GM12878 (cell line): ENCODE data around the gene PIWIL4. TPM values are rescaled to one million over a fixed set of nuclear protein-coding genes. Genes with fewer than 3 reads are reported as not detected.

Experiments used
- ATAC-seq: fragments of 200-7000 bp; cut with Tn5 transposase; 3 replicates; pipeline ENCODE4 v1.9.1; 2020; ENCODE audit warnings: mild to moderate bottlenecking, moderate library complexity
- BruUV-seq: library from RNA; stranded (reverse); fragments of 400-500 nt; replicated peaks from 2 replicates; lab custom pipeline; 2021; lab: Mats Ljungman, UMichigan
- CTCF ChIA-PET: fragments of 300-600 bp; sonication (Branson Sonifier 250); formaldehyde crosslinking; extraction: SDS; loops from one replicate; lab custom pipeline; 2021; ENCODE audit warnings: inconsistent platforms; lab: Yijun Ruan, JAX
- POLR2A ChIA-PET: fragments of 350-600 bp; formaldehyde crosslinking; extraction: SDS; loops from one replicate; lab custom pipeline; 2021; ENCODE audit warnings: inconsistent platforms; lab: Charles Lee
- RAD21 ChIA-PET: fragments of 300-600 bp; sonication (Branson Sonifier 250); formaldehyde crosslinking; loops from one replicate; lab custom pipeline; 2023; ENCODE audit warnings: antibody characterized with exemption; ENCODE audit not compliant: unreplicated experiment; lab: Charles Lee
- SMC1A ChIA-PET: fragments of 300-600 bp; sonication (Branson Sonifier 250); formaldehyde crosslinking; loops from one replicate; lab custom pipeline; 2023; ENCODE audit not compliant: unreplicated experiment, uncharacterized antibody; lab: Charles Lee
- DNase-seq: peaks from one replicate; pipeline ENCODE4 v3.0.0-alpha.2; 2011; ENCODE audit warnings: low read depth, low spot score
- FAIRE-seq: peaks from 3 replicates; lab custom pipeline; 2011; peaks lifted over from hg19 to GRCh38; lab: Jason Lieb, UNC
- H2AFZ ChIP-seq: 2 replicates; pipeline ENCODE4 v1.6.0; 2011; ENCODE audit warnings: low read depth, low read length, control low read depth; ENCODE audit not compliant: control insufficient read depth
- H3K27ac ChIP-seq: 2 replicates; pipeline ENCODE4 v1.5.1; 2011; ENCODE audit warnings: control low read depth; ENCODE audit not compliant: control insufficient read depth, insufficient read depth
- H3K27me3 ChIP-seq, 2 experiments: replicated peaks in 1 of 2; 2 replicates each; pipeline versions ENCODE4 v1.6.0 to v1.6.1; 2011; ENCODE audit warnings: low read length in 1 of 2; ENCODE audit not compliant: control insufficient read depth in 2 of 2, insufficient read depth in 2 of 2
- H3K36me3 ChIP-seq, 2 experiments: 2 replicates each; pipeline ENCODE4 v1.5.1; 2011; ENCODE audit warnings: low read length in 1 of 2; ENCODE audit not compliant: control insufficient read depth in 2 of 2, insufficient read depth in 2 of 2
- H3K4me1 ChIP-seq: 2 replicates; pipeline ENCODE4 v1.6.1; 2011; ENCODE audit warnings: mild to moderate bottlenecking, low read length, moderate library complexity, mixed read lengths; ENCODE audit not compliant: control insufficient read depth, insufficient read depth
- H3K4me2 ChIP-seq: 2 replicates; pipeline ENCODE4 v1.6.0; 2011; ENCODE audit warnings: control low read depth; ENCODE audit not compliant: control insufficient read depth, insufficient read depth
- H3K4me3 ChIP-seq: fragments of 200-600 bp; sonication (generic); 2 replicates; pipeline ENCODE4 v1.5.1; 2016
- H3K79me2 ChIP-seq: 2 replicates; pipeline ENCODE4 v1.6.0; 2011; ENCODE audit warnings: low read length; ENCODE audit not compliant: control insufficient read depth, insufficient read depth
- H3K9ac ChIP-seq: 2 replicates; pipeline ENCODE4 v1.8.0; 2011; ENCODE audit warnings: low read length, control low read depth, mixed read lengths; ENCODE audit not compliant: control insufficient read depth, insufficient read depth
- H3K9me3 ChIP-seq: replicated peaks from 3 replicates; pipeline ENCODE4 v1.5.1; 2011; ENCODE audit warnings: mild to moderate bottlenecking, low read length; ENCODE audit not compliant: control insufficient read depth, insufficient read depth
- H4K20me1 ChIP-seq: 2 replicates; pipeline ENCODE4 v1.6.0; 2011; ENCODE audit not compliant: control insufficient read depth, insufficient read depth
- ELK1 ChIP-seq: IDR thresholded peaks from 2 replicates; pipeline ENCODE4 v1.6.1; 2012; ENCODE audit warnings: low read depth, low read length, improper control_type of control experiment
- FOXM1 ChIP-seq: IDR thresholded peaks from 2 replicates; pipeline ENCODE4 v1.6.1; 2012; ENCODE audit warnings: low read depth, mild to moderate bottlenecking, inconsistent platforms, low read length, moderate library complexity
- HSF1 ChIP-seq: fragments of 150-350 bp; IDR thresholded peaks from 2 replicates; pipeline ENCODE4 v1.6.1; 2014; ENCODE audit warnings: mild to moderate bottlenecking, low read depth, low read length
- MLLT1 ChIP-seq: fragments of 450-650 bp; IDR thresholded peaks from 2 replicates; pipeline ENCODE4 v1.6.1; 2016; ENCODE audit warnings: mild to moderate bottlenecking
- MXI1 ChIP-seq: fragments of 150-350 bp; IDR thresholded peaks from 2 replicates; pipeline ENCODE4 v1.6.1; 2011; ENCODE audit warnings: low read depth, mild to moderate bottlenecking, inconsistent platforms, low read length, improper control_type of control experiment
- SRF ChIP-seq, 2 experiments: IDR thresholded peaks; 2 replicates each; pipeline ENCODE4 v1.6.1; 2011; ENCODE audit warnings: low read depth in 2 of 2, low read length in 2 of 2, mild to moderate bottlenecking in 1 of 2, moderate library complexity in 1 of 2
- SUZ12 ChIP-seq: fragments of 200-600 bp; sonication (generic); IDR thresholded peaks from one replicate; pipeline ENCODE4 v1.6.1; 2018; ENCODE audit warnings: antibody characterized with exemption, mild to moderate bottlenecking; ENCODE audit not compliant: unreplicated experiment
- TCF3 ChIP-seq: IDR thresholded peaks from 2 replicates; pipeline ENCODE4 v1.6.1; 2012; ENCODE audit warnings: low read depth, mild to moderate bottlenecking, low read length, borderline replicate concordance; ENCODE audit not compliant: insufficient read depth
- in situ Hi-C: fragments of 300-500 bp; cut with MboI; formaldehyde crosslinking; loops from 9 replicates; pipeline ENCODE4 v1.14.3; 2018; ENCODE audit warnings: mixed read lengths
- intact Hi-C: fragments of 100-400 bp; cut with micrococcal nuclease; formaldehyde crosslinking; loops from one replicate; pipeline ENCODE4 v1.14.2; 2022; ENCODE audit not compliant: unreplicated experiment
- polyA plus RNA-seq, 11 experiments: library from polyadenylated mRNA; depleted of rRNA in 4 of 11; unstranded in 6 of 11; stranded (reverse) in 5 of 11; fragments of >200 nt; fragmentation: Nextera tagmentation in 4 of 11; fragmentation: Illumina TruSeq in 1 of 11; extraction: Ambion mirVana in 4 of 11; extraction: Trizol in 1 of 11; gene quantifications; 1 replicate in 1 of 11; 2 replicates in 10 of 11; pipeline versions ENCODE4 v1.2.1 to v1.2.3, GENCODE V29; 2011 to 2016; ENCODE audit warnings: inconsistent platforms in 2 of 11, missing spikeins in 2 of 11, low read depth in 1 of 11
- total RNA-seq, 4 experiments: library from RNA; depleted of rRNA in 3 of 4; stranded (reverse); fragments of >200 nt in 3 of 4; fragmentation: Illumina TruSeq in 1 of 4; extraction: Trizol in 1 of 4; gene quantifications; 2 replicates each; pipeline versions ENCODE4 v1.2.1 to v1.2.3, GENCODE V29; 2013 to 2021
- TF ChIP-seq, protein P1 (sequence below): fragments of 450-650 bp; IDR thresholded peaks from 2 replicates; pipeline ENCODE4 v1.6.1; 2014; ENCODE audit warnings: mild to moderate bottlenecking

Gene PIWIL4
- total and polyA plus RNA-seq, 10 of the 15 experiments (the other 5 are each of a cell fraction or from before 2014, with no cell fraction given): 0.23 to 13.3 (median 0.47) TPM

DNA sequence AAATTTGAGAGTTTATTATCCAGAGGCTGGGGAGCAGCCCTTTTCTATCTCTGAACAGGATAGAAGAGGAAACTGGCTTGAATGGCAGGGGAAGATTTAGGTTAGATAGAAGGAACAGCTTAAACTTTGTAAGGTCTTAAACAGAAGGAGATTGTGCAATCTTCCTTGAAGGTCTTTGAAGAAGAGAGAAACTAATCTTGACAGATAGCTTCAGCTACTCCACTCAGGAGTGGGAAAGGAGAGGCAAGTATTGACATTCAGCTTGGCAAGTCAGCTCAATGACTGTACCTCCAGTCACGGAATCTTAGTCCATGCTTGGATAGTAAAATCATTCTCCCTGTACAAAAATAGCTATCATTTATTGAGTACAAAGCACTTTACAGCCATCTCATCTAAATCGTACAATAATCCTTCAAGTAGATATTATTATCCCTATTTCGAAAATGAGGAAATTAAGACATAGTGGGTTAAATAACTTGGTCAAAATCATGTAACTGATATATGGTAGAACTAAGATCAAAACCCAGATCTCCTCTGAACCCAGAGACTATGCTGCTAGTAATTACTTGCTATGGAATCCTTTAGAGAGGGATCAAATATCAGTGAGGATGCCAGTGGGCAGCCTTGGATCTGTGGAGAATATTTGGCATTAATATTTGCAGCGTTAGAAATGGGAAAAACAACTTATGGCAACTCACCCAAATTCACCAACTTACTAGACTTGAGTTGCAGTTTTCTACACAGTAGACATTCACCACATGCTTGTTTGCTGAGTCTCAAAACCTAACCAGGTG, 40.3 kb upstream of the PIWIL4 start (continued):
- TF ChIP-seq HSF1 (no peak), SUZ12 (no peak), TCF3 (no peak), SRF (IDR thresholded peaks at IDR 0.05; ENCODE audit: low read depth in 2 of 2, low read length in 2 of 2) (no peak)
- TF ChIP-seq, protein P1, sequence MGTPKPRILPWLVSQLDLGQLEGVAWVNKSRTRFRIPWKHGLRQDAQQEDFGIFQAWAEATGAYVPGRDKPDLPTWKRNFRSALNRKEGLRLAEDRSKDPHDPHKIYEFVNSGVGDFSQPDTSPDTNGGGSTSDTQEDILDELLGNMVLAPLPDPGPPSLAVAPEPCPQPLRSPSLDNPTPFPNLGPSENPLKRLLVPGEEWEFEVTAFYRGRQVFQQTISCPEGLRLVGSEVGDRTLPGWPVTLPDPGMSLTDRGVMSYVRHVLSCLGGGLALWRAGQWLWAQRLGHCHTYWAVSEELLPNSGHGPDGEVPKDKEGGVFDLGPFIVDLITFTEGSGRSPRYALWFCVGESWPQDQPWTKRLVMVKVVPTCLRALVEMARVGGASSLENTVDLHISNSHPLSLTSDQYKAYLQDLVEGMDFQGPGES: no peak

DNA sequence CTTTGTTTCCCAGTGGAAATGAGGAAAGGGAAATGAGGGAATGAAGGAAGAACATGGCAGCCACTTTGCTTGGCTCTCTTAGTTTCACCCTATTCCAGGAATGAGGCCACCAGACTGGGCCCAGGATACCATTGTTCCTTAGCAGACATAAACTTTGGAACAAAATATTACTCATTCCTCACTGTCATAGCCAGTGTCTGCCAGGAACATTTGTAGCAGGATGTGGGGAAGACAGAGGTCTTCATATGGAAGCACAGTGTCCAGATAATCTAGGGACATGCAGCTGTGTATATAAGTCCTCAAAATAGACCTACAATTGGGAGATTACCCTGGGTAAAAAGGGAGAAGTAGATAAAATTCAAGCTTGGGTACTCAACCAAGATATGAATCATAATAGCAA, 38.6 kb upstream of the PIWIL4 start:
- CTCF ChIA-PET: interaction anchor here (0.9 kb wide), 1 partner anchor 74 kb away, joined by 4 read pairs; no protein-coding TSS in a partner anchor
- SMC1A ChIA-PET: interaction anchor here (1.7 kb wide), 1 partner anchor 68 kb away, joined by 5 read pairs; no protein-coding TSS in a partner anchor
- H3K4me2 ChIP-seq: no peak overlapping the region
- ATAC-seq (no peak), FAIRE-seq (no peak)
- H3K9ac ChIP-seq: no peak overlapping the region
- H3K4me3 ChIP-seq: no peak overlapping the region
- in situ Hi-C loops: no loop called here
- H3K4me1 ChIP-seq: no peaks in the 10 kb centered on the region; the same call in 1 of the 2 replicates
- H3K27ac ChIP-seq: no peak overlapping the region
- H2AFZ ChIP-seq: no peak overlapping the region
- no TSS peak for BruUV-seq
- intact Hi-C loops: no loop called here
- POLR2A ChIA-PET: interaction anchor here (0.6 kb wide), 1 partner anchor 54 kb away, joined by 4 read pairs; no protein-coding TSS in a partner anchor
- TF ChIP-seq MLLT1 (no peak), MXI1 (no peak), ELK1 (no peak), FOXM1 (no peak)
- TF ChIP-seq, all 136 proteins: peak for 0
- RAD21 ChIA-PET: interaction anchor here (1.2 kb wide), 1 partner anchor 9 kb away, joined by 3 read pairs; no protein-coding TSS in a partner anchor
- no peak for DNase-seq
- Histone ChIP-seq H3K27me3 (no peaks in the 10 kb centered on the region), H3K79me2 (no peaks in the 10 kb centered on the region), H3K9me3 (no peaks in the 10 kb centered on the region), H3K36me3 (no peaks in the 10 kb centered on the region), H4K20me1 (no peaks in the 10 kb centered on the region)
